ENCODE results near the gene CTBP1. TPM values are rescaled to one million over a fixed set of nuclear protein-coding genes. Genes with fewer than 3 reads are reported as not detected.

The CTBP1 gene
- polyA plus RNA-seq, 1 donor from 2014 or later, result 325 TPM

GRCh38 chr4:1236103-1236641 lies 12.8 kb downstream of the CTBP1 start:
- Histone ChIP-seq H3K27me3 (ENCODE audit: insufficient read depth, low read depth, low read length) (no peaks in the 10 kb centered on the region), H3K9ac (ENCODE audit: low read length) (no peak overlapping the region), H3K36me3 (ENCODE audit: insufficient read depth, low read length) (peaks cover 4% of the 10 kb centered on the region), H3K79me2 (replicated peaks; ENCODE audit: insufficient read depth, low read length) (peaks cover 27% of the 10 kb centered on the region), H4K20me1 (ENCODE audit: insufficient read depth) (peaks cover 4% of the 10 kb centered on the region), H3K4me3 (ENCODE audit: low read length) (no peak overlapping the region), H2AFZ (ENCODE audit: low read depth, low read length) (no peak overlapping the region), H3K27ac (ENCODE audit: low read length) (no peak overlapping the region), H3K4me2 (ENCODE audit: low read length) (no peak overlapping the region), H3K9me2 (ENCODE audit: insufficient read depth, low read length) (no peaks in the 10 kb centered on the region), H3K9me3 (ENCODE audit: low read length) (no peaks in the 10 kb centered on the region), H3F3A (ENCODE audit: insufficient read depth, low read length, poor library complexity, severe bottlenecking) (no peaks in the 10 kb centered on the region)
- TF ChIP-seq EP300 (conservative IDR thresholded peaks at IDR 0.05; ENCODE audit: poor library complexity, severe bottlenecking) (no peak), TAF1 (IDR thresholded peaks at IDR 0.05; ENCODE audit: low read depth) (no peak), SMC3 (conservative IDR thresholded peaks at IDR 0.05; ENCODE audit: poor library complexity) (no peak), EZH2 (IDR thresholded peaks at IDR 0.05; ENCODE audit: borderline replicate concordance, insufficient read depth, low read length, poor library complexity, severe bottlenecking) (no peak), RAD21 (conservative IDR thresholded peaks at IDR 0.05) (no peak), MXI1 (conservative IDR thresholded peaks at IDR 0.05; ENCODE audit: poor library complexity, severe bottlenecking) (no peak), REST (IDR thresholded peaks at IDR 0.05; ENCODE audit: borderline replicate concordance) (no peak), POLR2AphosphoS5 (IDR thresholded peaks at IDR 0.05) (no peak), CTCF (IDR thresholded peaks at IDR 0.05; ENCODE audit: poor library complexity, severe bottlenecking) (no peak)

- Histone ChIP-seq H3K36me3 (ENCODE audit: insufficient read depth, low read length) (peaks cover 4% of the 10 kb centered on the region), H2AFZ (ENCODE audit: low read depth, low read length) (no peak overlapping the region), H3K27ac (ENCODE audit: low read length) (no peak overlapping the region), H3K4me3 (ENCODE audit: low read length) (no peak overlapping the region), H3K27me3 (ENCODE audit: insufficient read depth, low read depth, low read length) (no peaks in the 10 kb centered on the region), H3K9me2 (ENCODE audit: insufficient read depth, low read length) (no peaks in the 10 kb centered on the region), H4K20me1 (ENCODE audit: insufficient read depth) (peaks cover 4% of the 10 kb centered on the region), H3K4me2 (ENCODE audit: low read length) (no peak overlapping the region), H3F3A (ENCODE audit: insufficient read depth, low read length, poor library complexity, severe bottlenecking) (no peaks in the 10 kb centered on the region), H3K79me2 (replicated peaks; ENCODE audit: insufficient read depth, low read length) (peaks cover 25% of the 10 kb centered on the region), H3K9me3 (ENCODE audit: low read length) (no peaks in the 10 kb centered on the region), H3K9ac (ENCODE audit: low read length) (no peak overlapping the region)
- TF ChIP-seq REST (IDR thresholded peaks at IDR 0.05; ENCODE audit: borderline replicate concordance) (no peak), CTCF (IDR thresholded peaks at IDR 0.05; ENCODE audit: poor library complexity, severe bottlenecking) (no peak), EZH2 (IDR thresholded peaks at IDR 0.05; ENCODE audit: borderline replicate concordance, insufficient read depth, low read length, poor library complexity, severe bottlenecking) (no peak), SMC3 (conservative IDR thresholded peaks at IDR 0.05; ENCODE audit: poor library complexity) (no peak), MXI1 (conservative IDR thresholded peaks at IDR 0.05; ENCODE audit: poor library complexity, severe bottlenecking) (no peak), POLR2AphosphoS5 (IDR thresholded peaks at IDR 0.05) (no peak), RAD21 (conservative IDR thresholded peaks at IDR 0.05) (no peak), TAF1 (IDR thresholded peaks at IDR 0.05; ENCODE audit: low read depth) (no peak), EP300 (conservative IDR thresholded peaks at IDR 0.05; ENCODE audit: poor library complexity, severe bottlenecking) (no peak)
Measured at GRCh38 chr4:1235381-1236102, 13.4 kb downstream of the CTBP1 start.
